Keratinocyte (primary cell): ENCODE data around the gene HECTD4. TPM values are rescaled to one million over a fixed set of nuclear protein-coding genes. Genes with fewer than 3 reads are reported as not detected.

Experiments used
- DNase-seq: peaks from one replicate; pipeline ENCODE4 v3.0.0-alpha.2; 2011; ENCODE audit warnings: low read depth, missing footprints, low spot score
- FAIRE-seq: peaks from 2 replicates; lab custom pipeline; 2011; peaks lifted over from hg19 to GRCh38; lab: Jason Lieb, UNC
- H2AFZ ChIP-seq: 2 replicates; pipeline ENCODE4 v1.6.0; 2012; ENCODE audit warnings: low read length, control low read depth, inconsistent platforms; ENCODE audit not compliant: control insufficient read depth
- H3K27ac ChIP-seq: 2 replicates; pipeline ENCODE4 v1.5.1; 2011; ENCODE audit warnings: low read length; ENCODE audit not compliant: control insufficient read depth, insufficient read depth
- H3K27me3 ChIP-seq: 3 replicates; pipeline ENCODE4 v1.6.0; 2011; ENCODE audit warnings: low read length; ENCODE audit not compliant: control insufficient read depth, insufficient read depth; ENCODE audit errors: extremely low read depth
- H3K36me3 ChIP-seq, 2 experiments: 2 replicates in 1 of 2; 3 replicates in 1 of 2; pipeline ENCODE4 v1.5.1; 2011; ENCODE audit warnings: low read length in 2 of 2, mild to moderate bottlenecking in 1 of 2; ENCODE audit not compliant: control insufficient read depth in 2 of 2, insufficient read depth in 2 of 2; ENCODE audit errors: extremely low read depth in 1 of 2
- H3K4me1 ChIP-seq: 3 replicates; pipeline ENCODE4 v1.5.1; 2011; ENCODE audit warnings: low read length; ENCODE audit not compliant: control insufficient read depth, insufficient read depth; ENCODE audit errors: extremely low read depth
- H3K4me2 ChIP-seq: 3 replicates; pipeline ENCODE4 v1.6.0; 2011; ENCODE audit warnings: low read depth, low read length; ENCODE audit not compliant: control insufficient read depth, insufficient read depth; ENCODE audit errors: extremely low read depth
- H3K4me3 ChIP-seq, 3 experiments: fragments of 200-600 bp in 1 of 3; sonication (generic) in 1 of 3; 2 replicates in 2 of 3; 3 replicates in 1 of 3; pipeline ENCODE4 v1.5.1; 2011 to 2016; ENCODE audit warnings: low read length in 3 of 3, mild to moderate bottlenecking in 3 of 3, control low read depth in 2 of 3, inconsistent platforms in 1 of 3, low read depth in 1 of 3, mixed read lengths in 1 of 3, mixed run types in 1 of 3, moderate library complexity in 1 of 3; ENCODE audit not compliant: control insufficient read depth in 2 of 3, insufficient read depth in 2 of 3; ENCODE audit errors: extremely low read depth in 1 of 3
- H3K79me2 ChIP-seq: 2 replicates; pipeline ENCODE4 v1.6.0; 2012; ENCODE audit warnings: low read length; ENCODE audit not compliant: control insufficient read depth, insufficient read depth
- H3K9ac ChIP-seq: 3 replicates; pipeline ENCODE4 v1.6.0; 2011; ENCODE audit warnings: low read length; ENCODE audit not compliant: control insufficient read depth, insufficient read depth; ENCODE audit errors: extremely low read depth
- H3K9me1 ChIP-seq: 3 replicates; pipeline ENCODE4 v1.6.0; 2011; ENCODE audit warnings: low read length; ENCODE audit not compliant: control insufficient read depth, insufficient read depth; ENCODE audit errors: extremely low read depth
- H3K9me3 ChIP-seq: 2 replicates; pipeline ENCODE4 v1.5.1; 2012; ENCODE audit warnings: low read depth, low read length; ENCODE audit not compliant: control insufficient read depth
- H4K20me1 ChIP-seq: 3 replicates; pipeline ENCODE4 v1.6.0; 2011; ENCODE audit warnings: low read length; ENCODE audit not compliant: control insufficient read depth, insufficient read depth; ENCODE audit errors: extremely low read depth
- CTCF ChIP-seq, 3 experiments: IDR thresholded peaks in 1 of 3; conservative IDR thresholded peaks in 1 of 3; optimal IDR thresholded peaks in 1 of 3; 2 replicates in 2 of 3; 3 replicates in 1 of 3; pipeline versions ENCODE3 to v1.5.1; 2011; ENCODE audit warnings: low read length in 3 of 3, mild to moderate bottlenecking in 3 of 3, moderate library complexity in 2 of 3, control low read depth in 1 of 3, inconsistent platforms in 1 of 3; ENCODE audit not compliant: insufficient read depth in 2 of 3; ENCODE audit errors: extremely low read depth in 1 of 3
- EZH2 ChIP-seq: IDR thresholded peaks from one replicate; pipeline ENCODE4 v1.6.1; 2012; ENCODE audit warnings: inconsistent platforms, mild to moderate bottlenecking, low read length, moderate library complexity
- dilution Hi-C: fragments of 300-500 bp; cut with MboI; formaldehyde crosslinking; loops from one replicate; pipeline ENCODE4 v1.7.0; 2020; ENCODE audit warnings: low sequenced_read_pairs; ENCODE audit not compliant: extremely low pct_ligation_motif_present
- polyA plus RNA-seq, 5 experiments: library from polyadenylated mRNA; depleted of rRNA in 3 of 5; stranded (reverse) in 3 of 5; stranded (forward) in 1 of 5; unstranded in 1 of 5; fragments of >200 nt; gene quantifications; 1 replicate in 1 of 5; 2 replicates in 3 of 5; 3 replicates in 1 of 5; pipeline versions ENCODE4 v1.2.1 to v1.2.3, GENCODE V29; 2011 to 2012; ENCODE audit warnings: missing spikeins in 2 of 5, low read depth in 1 of 5, low replicate concordance in 1 of 5

Gene HECTD4
- polyA plus RNA-seq, 1 donor (not counting 4 experiments of a cell fraction or from before 2014, with no cell fraction given) = 7.5 TPM

GRCh38 chr12:112233242-112233641 is 149.0 kb downstream of the HECTD4 start:
- FAIRE-seq (no peak), DNase-seq (no peak)
- Histone ChIP-seq H3K27ac (no peak overlapping the region), H3K9me1 (no peaks in the 10 kb centered on the region), H3K4me3 (no peak overlapping the region), H3K4me1 (no peaks in the 10 kb centered on the region), H3K36me3 (peaks cover 13 to 18% of the 10 kb centered on the region in 2 experiments), H3K4me2 (no peak overlapping the region), H3K79me2 (no peaks in the 10 kb centered on the region), H4K20me1 (no peaks in the 10 kb centered on the region), H3K27me3 (no peaks in the 10 kb centered on the region), H2AFZ (no peak overlapping the region), H3K9me3 (no peaks in the 10 kb centered on the region), H3K9ac (no peak overlapping the region)
- dilution Hi-C loops = no loop called here
- TF ChIP-seq CTCF (optimal IDR thresholded peaks at IDR 0.05 in 1 of 3, IDR thresholded peaks at IDR 0.05 in 1 of 3, conservative IDR thresholded peaks at IDR 0.05 in 1 of 3; ENCODE audit: extremely low read depth in 1 of 3, insufficient read depth in 2 of 3, low read length in 3 of 3) (no peak), EZH2 (no peak)

- H3K27me3 ChIP-seq = no peaks in the 10 kb centered on the region
- H3K9me3 ChIP-seq = no peaks in the 10 kb centered on the region
- FAIRE-seq (no peak), DNase-seq (no peak)
- no peak overlapping the region for H3K4me3 ChIP-seq
- no peaks in the 10 kb centered on the region for H3K4me1 ChIP-seq
- dilution Hi-C loops = no loop called here
- no peak overlapping the region for H3K27ac ChIP-seq
- no peak overlapping the region for H3K4me2 ChIP-seq
- H3K9ac ChIP-seq = no peak overlapping the region
- TF ChIP-seq EZH2 = no peak
- no peak for TF ChIP-seq CTCF (optimal IDR thresholded peaks at IDR 0.05 in 1 of 3, IDR thresholded peaks at IDR 0.05 in 1 of 3, conservative IDR thresholded peaks at IDR 0.05 in 1 of 3; ENCODE audit: extremely low read depth in 1 of 3, insufficient read depth in 2 of 3, low read length in 3 of 3)
- H2AFZ ChIP-seq = no peak overlapping the region
- H3K79me2 ChIP-seq = no peaks in the 10 kb centered on the region
- no peaks in the 10 kb centered on the region for H3K9me1 ChIP-seq
- H3K36me3 ChIP-seq = peaks cover 14 to 22% of the 10 kb centered on the region in 2 experiments
- no peaks in the 10 kb centered on the region for H4K20me1 ChIP-seq
Measured at GRCh38 chr12:112230136-112230535, 152.1 kb downstream of the HECTD4 start.
